HFFc6 (cell line): ENCODE measurements around the gene FOXA1. TPM values are rescaled to one million over a fixed set of nuclear protein-coding genes. Genes with fewer than 3 reads are reported as not detected.
A peak's percentile ranks its signal among the peaks of the same experiment; 100 is the strongest.

Experiments used
- DNase-seq: peaks from one replicate; pipeline ENCODE4 v3.0.0-alpha.2; 2018
- H3K27ac Mint-ChIP-seq: 2 replicates; pipeline ENCODE4 v1.8.0; 2020; ENCODE audit warnings: mild to moderate bottlenecking, mixed read lengths
- H3K27me3 Mint-ChIP-seq: 2 replicates; pipeline ENCODE4 v1.8.0; 2021; ENCODE audit warnings: mild to moderate bottlenecking, moderate library complexity, mixed read lengths; ENCODE audit not compliant: insufficient read depth
- H3K36me3 Mint-ChIP-seq: 2 replicates; pipeline ENCODE4 v1.8.0; 2021; ENCODE audit warnings: low read depth, mixed read lengths
- H3K4me1 Mint-ChIP-seq: 2 replicates; pipeline ENCODE4 v1.8.0; 2020; ENCODE audit warnings: low read depth, mixed read lengths
- H3K4me3 Mint-ChIP-seq: 2 replicates; pipeline ENCODE4 v1.8.0; 2020; ENCODE audit warnings: mild to moderate bottlenecking, moderate library complexity, mixed read lengths
- H3K9me3 Mint-ChIP-seq: 2 replicates; pipeline ENCODE4 v1.8.0; 2020; ENCODE audit warnings: mild to moderate bottlenecking, mixed read lengths
- CTCF ChIP-seq: fragments of 200-600 bp; sonication (generic); IDR thresholded peaks from 2 replicates; pipeline ENCODE4 v1.5.0; 2021; ENCODE audit warnings: antibody characterized with exemption, mild to moderate bottlenecking
- long read RNA-seq: library from polyadenylated mRNA; unstranded; transcript quantifications from one replicate; pipeline ENCODE4 v2.0.0, GENCODE V29; 2019
- total RNA-seq, 6 experiments: library from RNA; stranded (reverse); fragmentation: NEBNext Ultra II Directional; extraction: Animal tissue kit (Norgen Biotek cat#: 25700); gene quantifications; 2 replicates in 1 of 6; 3 replicates in 5 of 6; pipeline ENCODE4 v1.2.3, GENCODE V29; 2021

Gene FOXA1
- total RNA-seq = 1 to 10 TPM in 4 of 6 experiments, under 1 TPM in 2; 0.36 to 7.3 (median 7.0) TPM
- long read RNA-seq = 0 reads

GRCh38 chr14:37594971-37595808, at the start of gene FOXA1, which contains the start of gene TTC6:
TSS of gene FOXA1 (minus strand) at chr14:37595249. CDS start at chr14:37594972, 277 bp downstream.
TSS of gene TTC6 (plus strand) at chr14:37595629. CDS start at chr14:37622065, 26,436 bp downstream.
- no peak for DNase-seq
- Mint-ChIP-seq H3K36me3 (peaks cover 21% of the 10 kb centered on the region), H3K9me3 (no peaks in the 10 kb centered on the region), H3K4me3 (peak within 1 kb of the TSS; percentile 87), H3K27ac (peak within 1 kb of the TSS; percentile 81), H3K4me1 (peaks cover 62% of the 10 kb centered on the region), H3K27me3 (peaks cover 56% of the 10 kb centered on the region)
- no peak for TF ChIP-seq CTCF

GRCh38 chr14:37643701-37644100, 48.7 kb upstream of the FOXA1 start:
- no peak for TF ChIP-seq CTCF
- Mint-ChIP-seq H3K4me1 (0 out of 2 replicates have a peak, but pooled peaks cover 5% of the 10 kb centered on the region), H3K4me3 (no peak overlapping the region), H3K27me3 (peaks cover 3% of the 10 kb centered on the region; the same call in 1 of the 2 replicates), H3K27ac (no peak overlapping the region), H3K9me3 (no peaks in the 10 kb centered on the region), H3K36me3 (no peaks in the 10 kb centered on the region)
- no peak for DNase-seq

GRCh38 chr14:37642125-37642524, 47.1 kb upstream of the FOXA1 start:
- peaks cover 10% of the 10 kb centered on the region; the same call in 1 of the 2 replicates for H3K4me1 Mint-ChIP-seq
- H3K36me3 Mint-ChIP-seq = no peaks in the 10 kb centered on the region
- TF ChIP-seq CTCF = no peak
- H3K27me3 Mint-ChIP-seq = peaks cover 3% of the 10 kb centered on the region; the same call in 1 of the 2 replicates
- H3K9me3 Mint-ChIP-seq = no peaks in the 10 kb centered on the region
- no peak for DNase-seq
- H3K4me3 Mint-ChIP-seq = no peak overlapping the region
- no peak overlapping the region for H3K27ac Mint-ChIP-seq

- Mint-ChIP-seq H3K27me3 (peaks cover 3% of the 10 kb centered on the region; the same call in 1 of the 2 replicates), H3K4me3 (no peak overlapping the region), H3K36me3 (no peaks in the 10 kb centered on the region), H3K4me1 (peaks cover 10% of the 10 kb centered on the region; the same call in 1 of the 2 replicates), H3K9me3 (no peaks in the 10 kb centered on the region), H3K27ac (no peak overlapping the region)
- no peak for DNase-seq
- TF ChIP-seq CTCF = no peak
These were observed 46.1 kb upstream of the FOXA1 start for GRCh38 chr14:37641117-37641516.

- Mint-ChIP-seq H3K9me3 (no peaks in the 10 kb centered on the region), H3K4me1 (peaks cover 5% of the 10 kb centered on the region; the same call in 1 of the 2 replicates), H3K36me3 (no peaks in the 10 kb centered on the region), H3K27ac (no peak overlapping the region), H3K27me3 (peaks cover 6% of the 10 kb centered on the region), H3K4me3 (no peak overlapping the region)
- no peak for DNase-seq
- TF ChIP-seq CTCF = no peak
These were observed 43.5 kb upstream of the FOXA1 start for GRCh38 chr14:37638599-37638998.
